Mammary epithelial cell (primary cell): Measurements from ENCODE around the gene CDK19.

Experiments
- EZH2 ChIP-seq: IDR thresholded peaks from 2 replicates; pipeline ENCODE4 v1.6.1; 2012; ENCODE audit warnings: low read length, inconsistent platforms, borderline replicate concordance
- TF ChIP-seq, protein P1 (sequence below), 2 donors: IDR thresholded peaks in 1 of 2; conservative IDR thresholded peaks in 1 of 2; 2 replicates each; pipeline ENCODE4 v1.5.1; 2011 to 2012; ENCODE audit warnings: inconsistent platforms in 2 of 2, low read length in 2 of 2, mild to moderate bottlenecking in 2 of 2, control low read depth in 1 of 2, low read depth in 1 of 2; ENCODE audit not compliant: insufficient read depth in 1 of 2; ENCODE audit errors: extremely low read depth in 1 of 2

DNA sequence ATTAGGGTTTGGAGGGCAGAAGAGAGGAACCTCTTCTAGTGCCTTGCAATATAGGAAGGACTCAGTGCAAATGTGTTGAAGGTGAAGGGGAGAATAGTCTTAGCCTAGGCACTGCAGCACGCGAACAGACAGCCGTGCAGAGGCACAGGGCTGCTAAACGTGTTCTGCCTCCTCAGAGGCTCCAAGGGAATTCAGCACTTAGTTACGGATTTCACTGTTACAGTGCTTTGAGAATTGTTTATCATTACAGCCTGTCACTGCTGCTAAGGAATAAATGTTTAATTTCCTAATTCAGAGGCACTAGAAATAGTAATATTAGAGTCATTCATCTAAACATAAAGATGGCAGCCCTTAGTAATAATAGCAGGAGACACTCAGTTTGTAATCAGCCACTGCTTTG lies 222.5 kb downstream of the CDK19 start:
- no peak for TF ChIP-seq EZH2
- TF ChIP-seq, protein P1, sequence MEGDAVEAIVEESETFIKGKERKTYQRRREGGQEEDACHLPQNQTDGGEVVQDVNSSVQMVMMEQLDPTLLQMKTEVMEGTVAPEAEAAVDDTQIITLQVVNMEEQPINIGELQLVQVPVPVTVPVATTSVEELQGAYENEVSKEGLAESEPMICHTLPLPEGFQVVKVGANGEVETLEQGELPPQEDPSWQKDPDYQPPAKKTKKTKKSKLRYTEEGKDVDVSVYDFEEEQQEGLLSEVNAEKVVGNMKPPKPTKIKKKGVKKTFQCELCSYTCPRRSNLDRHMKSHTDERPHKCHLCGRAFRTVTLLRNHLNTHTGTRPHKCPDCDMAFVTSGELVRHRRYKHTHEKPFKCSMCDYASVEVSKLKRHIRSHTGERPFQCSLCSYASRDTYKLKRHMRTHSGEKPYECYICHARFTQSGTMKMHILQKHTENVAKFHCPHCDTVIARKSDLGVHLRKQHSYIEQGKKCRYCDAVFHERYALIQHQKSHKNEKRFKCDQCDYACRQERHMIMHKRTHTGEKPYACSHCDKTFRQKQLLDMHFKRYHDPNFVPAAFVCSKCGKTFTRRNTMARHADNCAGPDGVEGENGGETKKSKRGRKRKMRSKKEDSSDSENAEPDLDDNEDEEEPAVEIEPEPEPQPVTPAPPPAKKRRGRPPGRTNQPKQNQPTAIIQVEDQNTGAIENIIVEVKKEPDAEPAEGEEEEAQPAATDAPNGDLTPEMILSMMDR (conservative IDR thresholded peaks at IDR 0.05 in 1 of 2, IDR thresholded peaks at IDR 0.05 in 1 of 2; ENCODE audit: extremely low read depth in 1 of 2, insufficient read depth in 1 of 2, low read depth in 1 of 2, low read length in 2 of 2), result no peak
